Measurements from ENCODE around the gene MMRN1.

Gene MMRN1

DNA sequence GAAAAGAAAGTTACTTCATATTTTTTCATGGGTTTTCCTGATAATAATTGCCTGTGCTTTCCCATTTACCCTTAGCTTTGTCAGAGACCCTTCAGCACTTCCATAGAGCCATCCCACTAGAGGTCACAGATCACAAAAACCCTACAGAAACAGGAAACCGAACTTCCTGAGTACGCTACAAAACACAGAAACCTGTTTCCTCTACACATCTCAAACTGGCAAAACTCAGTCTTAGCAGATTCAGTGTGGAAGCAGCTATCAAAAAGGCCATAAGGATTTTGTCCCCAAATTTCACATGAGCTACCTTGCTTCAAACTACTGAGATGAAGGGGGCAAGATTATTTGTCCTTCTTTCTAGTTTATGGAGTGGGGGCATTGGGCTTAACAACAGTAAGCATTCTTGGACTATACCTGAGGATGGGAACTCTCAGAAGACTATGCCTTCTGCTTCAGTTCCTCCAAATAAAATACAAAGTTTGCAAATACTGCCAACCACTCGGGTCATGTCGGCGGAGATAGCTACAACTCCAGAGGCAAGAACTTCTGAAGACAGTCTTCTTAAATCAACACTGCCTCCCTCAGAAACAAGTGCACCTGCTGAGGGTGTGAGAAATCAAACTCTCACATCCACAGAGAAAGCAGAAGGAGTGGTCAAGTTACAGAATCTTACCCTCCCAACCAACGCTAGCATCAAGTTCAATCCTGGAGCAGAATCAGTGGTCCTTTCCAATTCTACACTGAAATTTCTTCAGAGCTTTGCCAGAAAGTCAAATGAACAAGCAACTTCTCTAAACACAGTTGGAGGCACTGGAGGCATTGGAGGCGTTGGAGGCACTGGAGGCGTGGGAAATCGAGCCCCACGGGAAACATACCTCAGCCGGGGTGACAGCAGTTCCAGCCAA, at the start of gene MMRN1:
Gene MMRN1 (plus strand): TSS at position 206 of the 902 bp plus-strand sequence. CDS start 118 bp downstream, at position 324.
- peak; percentile 1 for DNase-seq

GRCh38 chr4:89847571-89848325, 46.9 kb upstream of the MMRN1 start:
- DNase-seq: no peak

- no peak for DNase-seq
Measured at GRCh38 chr4:89855236-89855635, 39.4 kb upstream of the MMRN1 start.

- DNase-seq: no peak
Measured at GRCh38 chr4:89860971-89861370, 33.7 kb upstream of the MMRN1 start.

- no peak for DNase-seq
Measured at GRCh38 chr4:89863533-89863932, 31.1 kb upstream of the MMRN1 start.

- DNase-seq: no peak
Measured at GRCh38 chr4:89868276-89868675, 26.4 kb upstream of the MMRN1 start.

DNA sequence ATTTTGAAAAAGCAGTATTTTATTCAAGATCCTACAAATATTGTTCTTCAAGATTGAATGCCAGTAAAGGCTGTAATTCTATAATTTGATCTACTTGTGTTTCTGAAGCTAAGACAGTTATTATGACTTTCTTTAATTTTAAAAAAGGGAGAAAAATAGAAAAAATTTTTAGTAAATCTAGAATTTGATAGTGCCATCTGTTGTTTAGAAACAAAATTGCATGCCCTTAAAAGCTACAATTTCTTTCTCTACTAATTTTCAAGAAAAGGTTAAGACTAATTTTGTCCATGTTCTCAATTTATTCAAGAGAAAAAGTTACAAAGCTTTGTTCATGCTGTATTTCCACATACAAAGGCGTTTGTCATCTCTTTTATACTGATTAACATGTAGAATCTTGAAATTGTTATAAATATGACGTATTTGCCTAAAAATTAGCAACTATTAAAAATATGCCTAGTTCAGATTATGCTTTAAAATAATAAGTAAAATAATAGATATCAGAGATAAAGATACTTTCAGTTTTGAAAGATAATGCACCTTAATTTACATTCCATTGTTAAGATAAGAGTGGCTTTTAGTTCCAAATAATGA, 25.6 kb upstream of the MMRN1 start:
- DNase-seq: no peak

DNA sequence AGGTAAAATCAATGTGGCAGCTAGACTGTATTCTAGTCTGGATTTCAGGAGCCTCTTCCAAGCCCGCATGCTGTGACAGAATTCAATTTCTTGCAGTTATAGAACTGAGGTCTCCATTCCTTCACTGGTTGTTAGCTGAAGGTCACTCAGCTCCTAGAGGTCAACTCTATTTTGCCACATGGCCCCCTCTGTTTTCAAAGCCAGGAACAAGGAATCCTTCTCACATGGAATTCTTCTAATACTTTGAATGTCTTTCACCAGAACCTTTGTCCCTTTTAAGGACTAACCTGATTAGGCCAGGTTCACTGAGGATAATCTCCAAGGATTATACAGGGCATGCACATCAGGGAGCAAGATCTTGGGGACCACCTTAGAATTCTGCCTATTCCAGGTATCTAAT, 23.4 kb upstream of the MMRN1 start:
- DNase-seq: no peak

DNA sequence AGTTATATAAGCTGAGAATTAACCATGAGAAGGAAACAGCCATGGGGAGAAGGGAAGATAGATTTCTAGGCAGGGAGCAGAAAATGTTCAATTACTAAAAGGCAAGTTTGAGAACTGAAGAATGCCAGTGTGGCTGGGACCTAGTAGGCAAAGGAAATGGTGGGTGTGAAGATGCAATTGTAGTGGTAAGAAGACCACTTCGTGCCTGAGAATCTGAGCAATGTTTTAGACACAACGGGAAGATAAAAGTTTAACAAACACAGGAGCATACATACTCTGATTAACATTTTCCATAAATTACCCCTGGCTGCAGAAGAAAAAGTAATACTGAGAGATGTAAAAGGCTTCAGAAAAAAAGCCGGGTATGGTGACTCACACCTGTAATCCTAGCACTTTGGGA, 18.1 kb upstream of the MMRN1 start:
- DNase-seq: no peak

DNA sequence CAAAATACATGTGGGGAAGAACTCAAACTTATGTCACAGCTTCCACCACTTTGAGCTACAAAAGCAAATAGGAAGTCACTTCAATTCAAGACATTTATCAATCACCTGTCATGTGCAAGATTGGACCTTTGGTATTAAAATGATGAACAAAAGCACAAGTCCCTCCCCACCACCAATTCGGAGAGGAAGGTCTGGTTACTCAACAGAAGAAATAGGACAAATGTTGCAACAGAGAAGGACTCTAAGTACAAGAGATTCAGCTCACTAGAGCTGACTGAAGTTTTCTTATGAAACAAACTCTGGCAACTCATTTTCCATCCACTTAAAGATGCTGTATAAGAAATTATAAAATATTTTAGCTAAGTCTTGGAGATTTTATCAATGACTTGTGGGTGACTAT, 16.0 kb upstream of the MMRN1 start:
- DNase-seq: no peak

GRCh38 chr4:89879215-89879614, 15.4 kb upstream of the MMRN1 start:
- DNase-seq: no peak

DNA sequence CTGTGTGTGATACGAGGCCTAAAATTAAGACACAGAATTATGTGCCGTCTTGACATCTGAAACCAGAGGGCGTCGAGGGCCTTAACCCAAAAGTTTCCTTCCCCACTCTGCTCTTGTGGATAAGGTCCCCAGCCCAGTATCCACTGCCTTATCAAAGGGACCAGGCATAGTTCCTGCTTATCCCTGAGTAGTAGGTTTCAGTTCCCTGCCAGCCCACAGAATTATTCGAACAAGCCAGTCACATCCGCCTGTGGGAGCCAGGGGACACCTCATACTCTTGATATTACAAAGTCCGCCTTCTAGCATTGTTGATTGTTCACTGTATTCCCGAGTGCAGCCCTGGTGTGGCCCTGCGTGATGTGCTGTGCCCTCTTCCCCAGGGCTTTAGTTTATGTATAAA, 5.4 kb upstream of the MMRN1 start:
- DNase-seq: no peak

- no peak for DNase-seq
Measured at GRCh38 chr4:89897867-89898266, 3.2 kb downstream of the MMRN1 start.

DNA sequence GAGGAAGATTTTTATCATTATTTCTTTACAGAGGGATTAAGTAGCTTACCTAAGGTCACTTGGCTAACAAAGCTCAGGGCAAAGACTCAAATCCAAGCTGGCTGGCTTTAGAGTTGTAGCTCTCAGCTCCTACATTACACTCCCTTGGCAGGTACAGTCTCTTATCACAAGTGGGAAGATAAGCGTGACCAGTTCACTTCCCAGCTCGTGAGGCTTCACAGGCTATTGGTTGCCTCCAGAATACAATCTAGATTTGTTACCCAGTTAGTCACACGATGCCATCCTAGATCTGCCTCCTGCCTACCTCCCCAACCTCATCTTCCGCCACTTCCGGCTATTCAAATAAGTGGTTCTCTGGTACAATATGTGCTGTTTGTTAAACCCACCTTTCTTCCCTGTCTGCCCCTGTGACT, 3.7 kb downstream of the MMRN1 start:
- no peak for DNase-seq

- DNase-seq: no peak
Measured at GRCh38 chr4:89899152-89899551, 4.5 kb downstream of the MMRN1 start.

DNA sequence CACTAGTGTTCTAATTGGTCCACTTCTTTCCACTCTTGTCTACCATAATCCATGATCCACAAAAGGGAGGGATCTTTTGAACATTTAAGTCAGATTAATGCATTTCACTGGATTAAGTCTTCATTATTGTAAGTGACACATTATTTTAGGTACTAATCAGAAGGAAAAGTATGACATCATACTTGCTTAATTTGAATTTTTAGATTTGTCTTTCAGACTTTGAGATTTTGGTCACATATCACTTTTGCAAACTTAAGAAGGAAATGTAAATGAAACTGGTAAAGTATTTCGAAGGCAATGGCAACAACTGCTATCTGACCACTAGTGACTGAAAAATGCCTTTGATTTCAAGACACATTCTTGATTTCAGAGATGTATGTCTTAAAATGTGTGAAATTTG, 5.2 kb downstream of the MMRN1 start:
- DNase-seq: no peak

DNA sequence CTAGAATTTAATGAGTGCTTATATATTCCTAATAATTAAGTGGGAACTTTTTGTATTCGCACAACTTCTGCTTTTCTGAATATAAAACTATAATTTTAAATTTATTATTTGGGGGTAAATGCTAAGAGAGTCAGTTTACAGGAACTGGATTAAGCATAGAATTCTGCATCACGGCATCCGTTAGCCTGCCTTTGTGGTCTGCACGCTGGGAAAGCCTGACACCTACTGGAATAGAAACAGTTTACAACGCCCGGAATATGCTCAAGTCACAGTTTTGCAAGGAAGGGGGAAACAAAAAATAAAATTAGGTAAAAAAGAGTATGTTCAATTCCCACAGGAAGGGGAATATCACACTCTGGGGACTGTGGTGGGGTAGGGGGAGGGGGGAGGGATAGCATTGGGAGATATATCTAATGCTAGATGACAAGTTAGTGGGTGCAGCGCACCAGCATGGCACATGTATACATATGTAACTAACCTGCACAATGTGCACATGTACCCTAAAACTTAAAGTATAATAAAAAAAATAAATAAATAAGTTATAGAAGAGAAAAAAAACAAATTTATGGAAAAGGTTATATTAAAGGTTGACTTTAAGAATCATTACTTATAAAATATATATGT, 7.3 kb downstream of the MMRN1 start:
- DNase-seq: peak; percentile 65

DNA sequence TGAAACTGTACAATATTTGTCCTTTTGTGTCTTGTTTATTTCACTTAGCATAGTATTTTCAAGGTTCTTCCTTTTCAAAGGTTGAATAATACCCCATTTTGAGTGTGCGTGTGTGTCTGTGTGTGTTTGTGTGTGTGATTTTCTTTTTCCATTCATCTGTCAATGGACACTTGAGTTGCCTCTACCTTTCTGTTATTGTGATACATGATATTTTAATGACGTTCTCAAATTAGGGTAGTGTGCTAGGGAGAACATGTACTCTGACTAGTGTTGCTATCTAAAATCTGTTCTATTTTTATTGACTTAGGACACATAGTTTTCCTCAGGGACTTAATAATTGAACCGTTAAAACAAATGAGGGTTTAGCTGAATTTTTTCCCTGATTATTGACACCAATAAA, 9.9 kb downstream of the MMRN1 start:
- no peak for DNase-seq

DNA sequence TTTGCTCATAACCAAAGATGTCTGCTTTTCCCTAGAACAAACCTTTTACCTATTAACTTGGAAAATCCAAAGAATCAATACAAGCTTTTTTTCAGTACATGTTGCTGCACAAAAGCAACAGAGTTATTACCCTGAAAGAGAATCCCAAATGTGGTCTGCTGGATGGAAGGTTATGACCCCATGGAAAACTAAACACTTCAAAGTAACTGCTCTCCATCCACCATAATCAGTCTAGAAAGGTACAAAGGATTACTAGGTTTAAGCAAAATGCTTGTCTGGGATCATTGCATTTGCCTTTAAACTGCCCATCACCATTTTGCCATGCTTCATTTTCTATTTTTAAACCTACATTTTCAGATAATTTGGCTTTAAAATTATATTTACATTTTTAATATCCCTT, 11.7 kb downstream of the MMRN1 start:
- DNase-seq: no peak

GRCh38 chr4:89906777-89907521, 12.3 kb downstream of the MMRN1 start:
- DNase-seq: no peak

DNA sequence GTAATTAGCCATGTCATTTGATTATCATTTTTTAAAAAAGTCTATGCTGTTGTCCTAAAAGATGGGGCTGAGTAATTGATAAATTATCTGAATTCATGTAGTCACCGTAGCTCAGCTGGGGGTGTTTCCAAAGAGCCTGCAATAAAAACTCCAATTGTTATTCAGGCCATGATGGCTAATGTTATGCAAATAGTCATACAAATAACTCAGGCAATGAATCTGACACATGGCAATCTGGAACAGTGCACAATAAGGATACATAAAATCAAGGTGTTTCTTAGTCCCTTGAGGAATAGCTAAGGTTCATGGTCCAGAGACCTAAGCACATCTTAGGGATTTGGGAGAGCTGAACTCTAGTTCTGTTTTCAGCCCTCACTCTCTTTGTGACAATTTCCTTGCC, 15.2 kb downstream of the MMRN1 start:
- no peak for DNase-seq

DNA sequence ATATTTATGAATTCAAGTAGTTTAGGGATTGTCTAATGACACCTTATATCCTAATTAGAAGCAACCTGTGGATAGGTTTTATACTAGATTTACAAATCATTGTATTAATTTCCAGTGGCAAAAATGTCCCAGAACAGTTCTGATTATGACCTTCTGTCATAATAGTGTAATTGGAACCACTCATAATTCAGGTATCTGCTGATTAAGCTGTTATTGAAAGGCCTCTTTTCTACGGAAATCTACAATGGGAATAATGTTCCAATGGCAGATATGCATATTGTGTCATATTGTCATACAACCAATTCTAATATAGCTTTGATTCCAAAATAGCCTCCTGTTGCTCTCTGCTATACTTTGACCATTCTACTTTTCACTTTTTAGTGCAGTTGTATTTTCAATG, 19.0 kb downstream of the MMRN1 start:
- no peak for DNase-seq

Measured in CD4-positive, alpha-beta T cell treated with Interleukin-6 for 4 hours (primary cell).